Liver (tissue), 9 donors: ENCODE measurements around the gene PACSIN2. TPM values are rescaled to one million over a fixed set of nuclear protein-coding genes. Genes with fewer than 3 reads are reported as not detected.

Source experiments
- DNase-seq: peaks from one replicate; pipeline ENCODE4 v3.0.0-alpha.2; 2017; ENCODE audit warnings: low spot score
- H3K27ac ChIP-seq, 2 donors: one replicate each; pipeline ENCODE4 v1.7.0; 2013; ENCODE audit warnings: inconsistent platforms in 2 of 2, low read length in 2 of 2, control low read depth in 1 of 2, low read depth in 1 of 2, mild to moderate bottlenecking in 1 of 2
- H3K27me3 ChIP-seq, 4 donors: one replicate each; pipeline versions ENCODE4 v1.6.1 to v1.7.0; 2013; ENCODE audit warnings: low read length in 3 of 4, inconsistent platforms in 1 of 4, mild to moderate bottlenecking in 1 of 4, moderate library complexity in 1 of 4; ENCODE audit not compliant: control insufficient read depth in 4 of 4, insufficient read depth in 4 of 4
- H3K36me3 ChIP-seq, 4 donors: one replicate each; pipeline versions ENCODE4 v1.6.1 to v1.7.0; 2013; ENCODE audit warnings: low read length in 3 of 4, mild to moderate bottlenecking in 3 of 4, low read depth in 1 of 4, moderate library complexity in 1 of 4; ENCODE audit not compliant: control insufficient read depth in 4 of 4, insufficient read depth in 3 of 4
- H3K4me1 ChIP-seq, 4 donors: one replicate each; pipeline versions ENCODE4 v1.6.1 to v1.7.0; 2013; ENCODE audit warnings: low read length in 3 of 4, mild to moderate bottlenecking in 3 of 4, moderate library complexity in 1 of 4; ENCODE audit not compliant: control insufficient read depth in 4 of 4, insufficient read depth in 4 of 4
- H3K4me3 ChIP-seq, 3 donors: one replicate each; pipeline versions ENCODE4 v1.6.1 to v1.7.0; 2013; ENCODE audit warnings: low read length in 3 of 3, control low read depth in 1 of 3, low read depth in 1 of 3, mild to moderate bottlenecking in 1 of 3
- H3K9ac ChIP-seq, 2 donors: one replicate each; pipeline ENCODE4 v1.7.0; 2013; ENCODE audit warnings: low read length in 2 of 2, mild to moderate bottlenecking in 2 of 2, moderate library complexity in 2 of 2, control low read depth in 1 of 2, low read depth in 1 of 2
- H3K9me3 ChIP-seq, 4 donors: one replicate each; pipeline versions ENCODE4 v1.6.1 to v1.7.0; 2013; ENCODE audit warnings: low read length in 3 of 4; ENCODE audit not compliant: control insufficient read depth in 4 of 4
- CTCF ChIP-seq: fragments of 150-350 bp; IDR thresholded peaks from 2 replicates; pipeline ENCODE4 v1.5.1; 2017; ENCODE audit warnings: improper control_type of control experiment, low read depth, low read length; ENCODE audit not compliant: missing input control
- EGR1 ChIP-seq, 2 donors: IDR thresholded peaks; 2 replicates each; pipeline ENCODE4 v1.6.1; 2016 to 2018; ENCODE audit warnings: antibody characterized with exemption in 2 of 2, low read depth in 2 of 2
- FOXA1 ChIP-seq: IDR thresholded peaks from 2 replicates; pipeline ENCODE4 v1.6.1; 2016; ENCODE audit warnings: antibody characterized with exemption
- FOXA2 ChIP-seq: IDR thresholded peaks from 2 replicates; pipeline ENCODE4 v1.6.1; 2016; ENCODE audit warnings: antibody characterized with exemption
- GABPA ChIP-seq, 2 donors: IDR thresholded peaks in 1 of 2; conservative IDR thresholded peaks in 1 of 2; 2 replicates each; pipeline ENCODE4 v1.6.1; 2016; ENCODE audit warnings: antibody characterized with exemption in 2 of 2, mild to moderate bottlenecking in 1 of 2, moderate library complexity in 1 of 2
- HNF4A ChIP-seq, 2 donors: conservative IDR thresholded peaks; 2 replicates each; pipeline ENCODE4 v1.6.1; 2016; ENCODE audit warnings: antibody characterized with exemption in 2 of 2, mild to moderate bottlenecking in 2 of 2
- HNF4G ChIP-seq: IDR thresholded peaks from 2 replicates; pipeline ENCODE4 v1.6.1; 2016; ENCODE audit warnings: antibody characterized with exemption
- JUND ChIP-seq, 2 donors: IDR thresholded peaks; 2 replicates each; pipeline ENCODE4 v1.6.1; 2016; ENCODE audit warnings: antibody characterized with exemption in 2 of 2
- NR2F2 ChIP-seq: IDR thresholded peaks from 2 replicates; pipeline ENCODE4 v1.6.1; 2016; ENCODE audit warnings: antibody characterized with exemption
- RAD21 ChIP-seq, 2 donors: IDR thresholded peaks; 2 replicates each; pipeline ENCODE4 v1.6.1; 2016; ENCODE audit warnings: antibody characterized with exemption in 2 of 2, mild to moderate bottlenecking in 2 of 2
- REST ChIP-seq: IDR thresholded peaks from 2 replicates; pipeline ENCODE4 v1.6.1; 2016; ENCODE audit warnings: antibody characterized with exemption, mild to moderate bottlenecking
- RXRA ChIP-seq, 2 donors: IDR thresholded peaks; 2 replicates each; pipeline ENCODE4 v1.6.1; 2017 to 2018; ENCODE audit warnings: antibody characterized with exemption in 2 of 2, mild to moderate bottlenecking in 1 of 2
- SP1 ChIP-seq: IDR thresholded peaks from 2 replicates; pipeline ENCODE4 v1.6.1; 2018; ENCODE audit warnings: antibody characterized with exemption, mild to moderate bottlenecking
- TAF1 ChIP-seq: conservative IDR thresholded peaks from 2 replicates; pipeline ENCODE4 v1.6.1; 2016; ENCODE audit warnings: antibody characterized with exemption, mild to moderate bottlenecking
- YY1 ChIP-seq: IDR thresholded peaks from 2 replicates; pipeline ENCODE4 v1.6.1; 2016; ENCODE audit warnings: antibody characterized with exemption, mild to moderate bottlenecking
- ZBTB33 ChIP-seq: IDR thresholded peaks from 2 replicates; pipeline ENCODE4 v1.6.1; 2016; ENCODE audit warnings: antibody characterized with exemption
- WGBS: extraction: QIAGEN DNeasy Blood & Tissue Kit; methylation state at CpG from one replicate; pipeline ENCODE4 v1.1.7; 2013; 5-methylcytosine and 5-hydroxymethylcytosine counted together
- polyA plus RNA-seq, 2 donors: library from polyadenylated mRNA; stranded (reverse) in 1 of 2; unstranded in 1 of 2; fragments of 200-250 nt in 1 of 2; fragments of >200 nt in 1 of 2; fragmentation: Nextera tagmentation in 1 of 2; extraction: Ambion mirVana in 1 of 2; gene quantifications; one replicate each; pipeline versions ENCODE4 v1.2.1 to v1.2.3, GENCODE V29; 2013 to 2015
- total RNA-seq, 2 donors: library from RNA; depleted of rRNA; stranded (reverse); fragments of >200 nt; gene quantifications; one replicate each; pipeline ENCODE4 v1.2.3, GENCODE V29; 2014
- TF ChIP-seq, protein P1 (sequence below): IDR thresholded peaks from 2 replicates; pipeline ENCODE4 v1.6.1; 2016; ENCODE audit warnings: antibody characterized with exemption
- TF ChIP-seq, protein P2 (sequence below): IDR thresholded peaks from 2 replicates; pipeline ENCODE4 v1.6.1; 2016; ENCODE audit warnings: antibody characterized with exemption
- donor health status: healthy.
- donor health status: healthy.
- donor health status: healthy.
- donor health status: healthy.
- donor health status: healthy.

PACSIN2 gene
- total and polyA plus RNA-seq, 4 donors: 9.1 to 31.4 (median 17.0) TPM

- 97% methylated on average over 9 of the region's 9 CpGs for WGBS
- no peaks in the 10 kb centered on the region for H3K9me3 ChIP-seq
- no peak for DNase-seq
- H3K4me3 ChIP-seq: no peak overlapping the region
- TF ChIP-seq TAF1 (no peak), EGR1 (IDR thresholded peaks at IDR 0.05; ENCODE audit: low read depth in 2 of 2) (no peak), CTCF (no peak)
- TF ChIP-seq, protein P1, sequence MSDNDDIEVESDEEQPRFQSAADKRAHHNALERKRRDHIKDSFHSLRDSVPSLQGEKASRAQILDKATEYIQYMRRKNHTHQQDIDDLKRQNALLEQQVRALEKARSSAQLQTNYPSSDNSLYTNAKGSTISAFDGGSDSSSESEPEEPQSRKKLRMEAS: no peak
- no peaks in the 10 kb centered on the region for H3K27me3 ChIP-seq
- peaks cover 7 to 20% (median 15%) of the 10 kb centered on the region in 4 donors for H3K4me1 ChIP-seq
- H3K36me3 ChIP-seq: no peaks in the 10 kb centered on the region
- H3K27ac ChIP-seq: no peak overlapping the region
- H3K9ac ChIP-seq: no peak overlapping the region
These were observed 90.5 kb downstream of the PACSIN2 start for GRCh38 chr22:42924436-42924835.

DNA sequence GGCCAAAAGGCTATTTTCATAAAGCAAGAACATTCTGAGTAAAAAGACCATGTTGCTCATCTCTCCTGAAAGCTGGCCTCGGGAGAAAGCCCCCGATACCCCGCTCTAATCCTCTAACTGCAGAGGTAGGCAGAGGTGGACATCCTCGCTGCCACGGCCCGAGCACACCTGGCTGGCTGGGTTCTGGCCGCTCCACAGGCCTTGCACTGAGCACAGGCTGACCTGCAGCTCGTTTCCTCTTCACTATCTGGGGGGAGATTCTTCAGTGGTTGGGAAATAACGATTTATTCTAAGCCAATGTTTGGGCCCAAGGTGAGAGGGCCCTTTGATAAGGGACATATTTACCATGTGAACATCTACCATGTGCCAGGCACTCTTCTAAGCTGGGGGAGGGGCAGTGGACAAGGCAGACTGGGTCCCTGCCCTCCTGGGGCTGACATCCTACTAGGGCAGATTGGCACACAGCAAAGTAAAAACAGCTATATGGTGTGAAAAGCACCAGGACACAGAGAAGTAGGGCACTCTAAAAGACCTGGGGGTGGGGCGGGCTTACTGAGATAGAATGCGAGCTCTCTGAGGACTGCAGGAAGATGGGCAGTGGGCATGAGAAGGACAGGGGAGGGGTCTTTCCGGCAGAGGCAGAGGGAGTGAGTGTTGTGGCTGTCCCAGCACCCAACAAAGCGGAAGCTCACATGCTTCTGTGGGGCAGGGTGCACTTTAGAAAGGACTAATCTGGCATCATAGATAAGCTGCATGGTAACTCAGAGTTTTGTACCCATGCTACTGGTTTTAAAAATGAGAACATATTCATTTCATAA lies 92.4 kb downstream of the PACSIN2 start:
- Histone ChIP-seq H3K27me3 (no peaks in the 10 kb centered on the region), H3K4me3 (no peak overlapping the region), H3K27ac (peak overlapping the region in 1 of 2 donors; percentile 7), H3K36me3 (no peaks in the 10 kb centered on the region), H3K9me3 (no peaks in the 10 kb centered on the region), H3K4me1 (peaks cover 0 to 15% (median 10%) of the 10 kb centered on the region in 4 donors), H3K9ac (no peak overlapping the region)
- WGBS: 71% methylated on average over 13 of the region's 13 CpGs
- no peak for DNase-seq
- TF ChIP-seq CTCF (no peak), FOXA2 (peak; percentile 47), REST (no peak), JUND (IDR thresholded peaks at IDR 0.05) (no peak), RAD21 (IDR thresholded peaks at IDR 0.05) (peak; percentile 14 to 41), FOXA1 (no peak), GABPA (IDR thresholded peaks at IDR 0.05 in 1 of 2, conservative IDR thresholded peaks at IDR 0.05 in 1 of 2) (peak in 1 of 2 donors; percentile 17), TAF1 (no peak), EGR1 (IDR thresholded peaks at IDR 0.05; ENCODE audit: low read depth in 2 of 2) (no peak), SP1 (no peak), HNF4G (no peak), HNF4A (conservative IDR thresholded peaks at IDR 0.05) (peak; percentile 14 to 71), ZBTB33 (peak; percentile 56), YY1 (no peak), RXRA (IDR thresholded peaks at IDR 0.05) (peak; percentile 37 to 80), NR2F2 (no peak)
- TF ChIP-seq, protein P2, sequence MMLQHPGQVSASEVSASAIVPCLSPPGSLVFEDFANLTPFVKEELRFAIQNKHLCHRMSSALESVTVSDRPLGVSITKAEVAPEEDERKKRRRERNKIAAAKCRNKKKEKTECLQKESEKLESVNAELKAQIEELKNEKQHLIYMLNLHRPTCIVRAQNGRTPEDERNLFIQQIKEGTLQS: no peak
- TF ChIP-seq, protein P1: peak; percentile 74
